Neural progenitor cell (in vitro differentiated cells): Measurements from ENCODE around the gene CAMKMT.

Experiments used
- CTCF ChIP-seq: fragments of 200-600 bp; sonication (generic); IDR thresholded peaks from 2 replicates; pipeline ENCODE4 v1.5.1; 2017; ENCODE audit warnings: antibody characterized with exemption, mild to moderate bottlenecking
- EZH2 ChIP-seq: fragments of 200-600 bp; sonication (generic); IDR thresholded peaks from 2 replicates; pipeline ENCODE4 v1.6.1; 2017; ENCODE audit warnings: antibody characterized with exemption, mild to moderate bottlenecking, moderate library complexity
- EZH2phosphoT487 ChIP-seq: fragments of 200-600 bp; sonication (generic); IDR thresholded peaks from 2 replicates; pipeline ENCODE4 v1.6.1; 2017; ENCODE audit warnings: antibody characterized with exemption

- TF ChIP-seq CTCF = no peak
- TF ChIP-seq EZH2 = no peak
- no peak for TF ChIP-seq EZH2phosphoT487
Observed at GRCh38 chr2:44741507-44741906, 379.8 kb downstream of the CAMKMT start.
